Cardiac ventricle fibroblast (primary cell): Measurements from ENCODE around the gene TMEM273. TPM values are rescaled to one million over a fixed set of nuclear protein-coding genes. Genes with fewer than 3 reads are reported as not detected.

Experiments used
- total RNA-seq: library from RNA; depleted of rRNA; stranded (reverse); fragments of >200 nt; gene quantifications from 2 replicates; pipeline ENCODE4 v1.2.3, GENCODE V29; 2015

Gene TMEM273, protein sequence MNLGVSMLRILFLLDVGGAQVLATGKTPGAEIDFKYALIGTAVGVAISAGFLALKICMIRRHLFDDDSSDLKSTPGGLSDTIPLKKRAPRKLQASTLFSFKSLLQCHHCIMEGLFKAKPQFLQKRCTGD
- 0.12 TPM in 1 of 2 replicates, not detected in the other for total RNA-seq

DNA sequence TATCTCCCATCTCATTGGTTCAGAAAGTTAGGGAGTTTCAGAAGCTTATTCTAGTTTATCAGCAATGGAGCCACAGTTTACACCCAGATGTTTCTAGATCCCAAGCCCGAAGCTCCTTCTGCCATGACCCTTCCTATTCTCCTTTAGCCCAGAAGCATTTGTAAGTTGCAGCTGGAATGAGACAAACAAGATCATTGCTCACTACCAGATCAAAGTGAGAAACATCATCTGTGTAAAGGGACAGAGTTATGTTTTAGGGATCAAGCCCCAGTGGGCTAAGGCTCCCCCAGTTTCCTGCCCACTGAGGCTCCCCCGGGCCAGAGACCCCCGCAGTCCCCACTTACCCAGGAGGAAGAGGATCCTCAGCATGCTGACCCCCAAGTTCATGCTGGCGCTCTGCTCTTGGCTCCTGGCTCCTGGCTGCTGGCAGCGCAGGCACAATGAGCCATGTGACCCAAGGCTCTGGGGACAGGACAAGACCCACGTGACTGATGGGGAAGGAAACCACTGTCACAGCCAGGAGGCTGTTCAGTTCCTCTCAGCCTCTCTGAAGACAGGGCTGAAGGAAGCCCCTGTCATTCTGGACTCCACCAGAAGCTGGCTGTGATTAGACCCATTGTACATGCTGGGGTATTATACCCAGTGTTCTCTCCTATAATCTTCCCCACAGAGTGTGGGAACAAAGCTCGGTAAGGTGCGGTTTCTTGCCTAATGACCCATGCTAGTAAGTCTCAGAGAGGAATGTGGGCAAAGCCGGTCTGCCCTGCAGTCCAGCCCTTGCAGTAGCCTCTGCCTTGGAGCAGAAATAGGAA, at the start of gene TMEM273:
TSS of gene TMEM273 (minus strand) at position 442 of the 812 bp plus-strand sequence. CDS start at position 387, 55 bp downstream.

DNA sequence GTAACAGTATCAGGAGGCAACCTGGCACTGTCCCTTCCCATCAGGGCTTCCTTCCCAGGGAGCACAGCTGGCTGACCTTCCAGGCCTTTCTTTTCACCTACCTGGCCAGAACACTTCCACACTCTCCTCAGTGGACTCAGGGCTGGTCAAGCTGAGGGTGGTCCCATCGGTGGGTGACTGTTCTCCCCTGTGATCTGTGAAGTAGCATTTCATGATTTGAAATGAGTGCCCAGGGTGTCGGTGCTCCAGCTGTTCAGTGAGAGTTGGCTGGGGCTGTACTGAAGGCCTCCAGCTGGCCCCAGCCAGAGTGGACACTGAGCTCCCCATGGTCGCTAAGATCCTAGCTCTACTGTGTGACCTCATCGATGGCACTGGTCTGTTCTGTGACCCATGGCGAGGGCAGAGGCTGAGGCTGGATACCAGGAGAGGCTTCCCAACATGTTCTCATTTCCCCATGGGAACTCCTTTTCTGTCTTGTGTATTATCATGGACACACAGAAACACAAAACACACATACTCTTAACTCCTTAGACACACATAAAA, 54.4 kb downstream of the TMEM273 start, which contains the start of gene FAM170B:
TSS of gene FAM170B (minus strand) at position 316 of the 543 bp plus-strand sequence. CDS start at position 213, 103 bp downstream.

GRCh38 chr10:49115015-49115795, 73.0 kb downstream of the TMEM273 start, which contains the start of gene VSTM4:
VSTM4 (minus strand) TSS chr10:49115522; CDS start chr10:49115485, 37 bp downstream.

Other genes with a start within 250 kb of the TMEM273 start
- gene LRRC18, start 248.6 kb downstream of the TMEM273 start, total RNA-seq: not detected in 2 replicates
- gene VSTM4, start 72.9 kb downstream of the TMEM273 start, total RNA-seq: 5.1 and 5.3 TPM in 2 replicates
- gene FAM170B, start 54.4 kb downstream of the TMEM273 start, total RNA-seq: not detected in 2 replicates
- not detected in 2 replicates for gene C10orf71, start 110.8 kb upstream of the TMEM273 start, total RNA-seq
- not detected in 2 replicates for gene DRGX, start 207.7 kb upstream of the TMEM273 start, total RNA-seq